SK-N-MC (cell line): ENCODE data around the gene CFAP53.
"Not testable (repeated sequence)": the region's sequence is repeated elsewhere in the genome, so short reads cannot be mapped to it uniquely, and the experiment has no call there.

Experiments
- EZH2 ChIP-seq: fragments of 200-600 bp; sonication (generic); IDR thresholded peaks from one replicate; pipeline ENCODE4 v1.6.1; 2017; ENCODE audit warnings: antibody characterized with exemption
- POLR2AphosphoS5 ChIP-seq: IDR thresholded peaks from 2 replicates; pipeline ENCODE4 v1.6.1; 2012; ENCODE audit warnings: mild to moderate bottlenecking, low read depth, low read length, borderline replicate concordance

DNA sequence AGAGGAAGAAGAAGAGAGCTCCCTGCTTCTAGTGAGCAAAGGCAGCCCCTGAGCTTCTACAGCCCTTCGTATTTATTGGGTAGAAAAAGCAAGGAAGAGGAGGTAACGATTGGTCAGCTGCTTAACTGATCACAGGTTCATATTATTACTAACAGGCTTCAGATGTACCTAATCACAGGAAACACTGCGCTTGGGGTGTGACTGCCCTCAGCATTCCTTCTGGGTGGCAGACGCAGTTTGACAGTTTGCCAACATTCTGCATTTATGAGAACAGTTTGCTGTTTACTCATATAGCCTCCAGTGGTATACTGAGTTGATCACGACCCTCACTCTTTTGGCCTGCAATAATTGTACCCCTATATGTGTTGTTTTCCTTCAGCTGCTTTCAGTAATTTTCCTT is 42.6 kb upstream of the CFAP53 start:
- TF ChIP-seq EZH2, POLR2AphosphoS5: not testable (repeated sequence)
